Astrocyte of the cerebellum (primary cell): ENCODE measurements around the gene PISD.

Experiments
- DNase-seq: peaks from one replicate; pipeline ENCODE4 v3.0.0-alpha.2; 2011; ENCODE audit warnings: low read depth
- H3K4me3 ChIP-seq: 2 replicates; pipeline ENCODE4 v1.5.1; 2011; ENCODE audit warnings: mild to moderate bottlenecking, low read depth, low read length, moderate library complexity
- in situ Hi-C: cut with HindIII; loops from 2 replicates; pipeline ENCODE4 v1.10.0; 2017; ENCODE audit warnings: low sequenced_read_pairs
- TF ChIP-seq, protein P1 (sequence below): IDR thresholded peaks from 2 replicates; pipeline ENCODE4 v1.5.1; 2012; ENCODE audit warnings: low read length, low read depth, moderate library complexity, mild to moderate bottlenecking; ENCODE audit errors: missing control alignments

The PISD gene

DNA sequence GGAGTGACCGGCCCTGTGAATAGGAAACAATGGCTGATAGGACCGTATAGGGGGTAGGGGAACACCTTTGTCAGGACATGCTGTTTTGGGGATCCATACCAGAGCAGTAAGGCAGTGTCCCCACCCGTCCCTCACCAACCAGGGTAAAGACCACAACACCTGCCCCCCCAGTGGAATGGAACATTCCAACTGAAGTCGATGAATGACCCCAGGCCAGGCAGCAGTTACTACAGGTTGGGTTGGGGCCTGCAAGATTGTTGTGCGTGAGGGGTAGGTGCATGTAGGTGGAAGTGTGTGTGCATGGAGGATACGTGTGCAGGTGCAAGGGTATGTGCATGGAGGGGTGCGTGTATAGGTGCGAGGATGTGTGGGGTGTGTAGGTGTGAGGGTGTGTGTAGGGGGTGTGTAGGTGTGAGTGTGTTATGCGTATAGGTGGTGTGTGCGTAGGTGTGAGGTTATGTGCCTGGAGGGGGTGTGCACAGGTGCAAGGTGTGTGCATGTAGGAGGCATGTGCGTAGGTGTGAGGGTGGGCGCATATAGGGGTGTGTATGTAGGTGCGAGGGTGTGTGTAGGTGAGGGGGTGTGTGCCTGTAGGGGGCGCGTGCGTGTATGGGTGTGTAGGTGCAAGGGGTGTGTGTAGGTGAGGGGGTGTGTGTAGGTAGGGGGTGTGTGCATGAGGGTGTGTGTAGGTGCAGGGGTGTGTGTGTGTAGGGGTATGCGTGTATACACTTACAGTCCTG lies 32.9 kb downstream of the PISD start:
- no peak for DNase-seq
- in situ Hi-C loops, result no loop called here
- TF ChIP-seq, protein P1, sequence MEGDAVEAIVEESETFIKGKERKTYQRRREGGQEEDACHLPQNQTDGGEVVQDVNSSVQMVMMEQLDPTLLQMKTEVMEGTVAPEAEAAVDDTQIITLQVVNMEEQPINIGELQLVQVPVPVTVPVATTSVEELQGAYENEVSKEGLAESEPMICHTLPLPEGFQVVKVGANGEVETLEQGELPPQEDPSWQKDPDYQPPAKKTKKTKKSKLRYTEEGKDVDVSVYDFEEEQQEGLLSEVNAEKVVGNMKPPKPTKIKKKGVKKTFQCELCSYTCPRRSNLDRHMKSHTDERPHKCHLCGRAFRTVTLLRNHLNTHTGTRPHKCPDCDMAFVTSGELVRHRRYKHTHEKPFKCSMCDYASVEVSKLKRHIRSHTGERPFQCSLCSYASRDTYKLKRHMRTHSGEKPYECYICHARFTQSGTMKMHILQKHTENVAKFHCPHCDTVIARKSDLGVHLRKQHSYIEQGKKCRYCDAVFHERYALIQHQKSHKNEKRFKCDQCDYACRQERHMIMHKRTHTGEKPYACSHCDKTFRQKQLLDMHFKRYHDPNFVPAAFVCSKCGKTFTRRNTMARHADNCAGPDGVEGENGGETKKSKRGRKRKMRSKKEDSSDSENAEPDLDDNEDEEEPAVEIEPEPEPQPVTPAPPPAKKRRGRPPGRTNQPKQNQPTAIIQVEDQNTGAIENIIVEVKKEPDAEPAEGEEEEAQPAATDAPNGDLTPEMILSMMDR, result no peak
- H3K4me3 ChIP-seq, result no peak overlapping the region

DNA sequence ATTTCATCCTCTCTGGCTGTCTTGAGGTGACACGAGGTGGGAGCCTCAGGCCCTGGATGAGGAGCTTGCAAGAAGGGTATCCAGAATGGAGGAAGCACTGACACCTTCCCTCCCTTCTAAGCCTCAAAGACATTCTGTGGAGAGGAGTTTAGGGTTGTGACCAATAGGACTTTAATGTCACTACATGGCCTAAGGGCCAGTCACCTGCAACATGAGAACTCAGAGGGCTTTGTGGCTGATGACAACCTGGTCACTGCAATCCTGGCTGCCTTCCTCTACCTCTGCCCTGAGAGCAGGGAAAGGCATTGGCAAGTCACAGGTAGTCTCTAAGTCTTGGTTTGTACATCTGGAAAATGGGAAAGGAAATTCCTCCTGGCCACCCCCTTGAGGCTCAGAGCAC lies 33.7 kb downstream of the PISD start:
- H3K4me3 ChIP-seq, result no peak overlapping the region
- no peak for DNase-seq

DNA sequence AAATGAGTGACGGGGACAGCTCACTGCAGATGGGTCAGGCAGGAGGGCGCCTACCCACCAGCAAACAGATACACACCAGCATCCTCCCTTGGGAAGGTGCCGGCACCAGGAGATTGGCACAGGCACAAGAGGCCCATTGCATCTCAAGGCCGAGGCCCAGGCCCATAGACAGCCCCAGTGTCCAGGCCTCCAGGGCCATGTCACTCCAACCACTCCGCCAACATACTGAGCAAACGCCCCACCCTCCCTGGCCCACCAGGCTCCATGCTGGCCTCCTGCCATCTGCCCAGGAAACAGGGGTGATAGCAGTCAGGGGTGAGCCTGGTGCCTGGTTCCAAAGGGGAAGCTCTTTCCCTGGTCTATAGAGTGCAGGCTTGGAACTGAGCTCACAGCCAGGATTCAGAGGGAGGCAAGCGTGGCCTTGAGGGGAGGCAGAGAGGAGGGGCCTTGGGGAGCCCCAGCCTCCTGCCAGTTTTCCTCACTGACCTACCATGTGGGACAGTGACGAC lies 34.7 kb downstream of the PISD start:
- no peak for DNase-seq
- TF ChIP-seq, protein P1, result no peak
- in situ Hi-C loops, result no loop called here
- H3K4me3 ChIP-seq, result no peak overlapping the region

More for the DNA sequence above, 33.7 kb downstream of the PISD start:
- TF ChIP-seq, protein P1, result no peak
- in situ Hi-C loops, result no loop called here

DNA sequence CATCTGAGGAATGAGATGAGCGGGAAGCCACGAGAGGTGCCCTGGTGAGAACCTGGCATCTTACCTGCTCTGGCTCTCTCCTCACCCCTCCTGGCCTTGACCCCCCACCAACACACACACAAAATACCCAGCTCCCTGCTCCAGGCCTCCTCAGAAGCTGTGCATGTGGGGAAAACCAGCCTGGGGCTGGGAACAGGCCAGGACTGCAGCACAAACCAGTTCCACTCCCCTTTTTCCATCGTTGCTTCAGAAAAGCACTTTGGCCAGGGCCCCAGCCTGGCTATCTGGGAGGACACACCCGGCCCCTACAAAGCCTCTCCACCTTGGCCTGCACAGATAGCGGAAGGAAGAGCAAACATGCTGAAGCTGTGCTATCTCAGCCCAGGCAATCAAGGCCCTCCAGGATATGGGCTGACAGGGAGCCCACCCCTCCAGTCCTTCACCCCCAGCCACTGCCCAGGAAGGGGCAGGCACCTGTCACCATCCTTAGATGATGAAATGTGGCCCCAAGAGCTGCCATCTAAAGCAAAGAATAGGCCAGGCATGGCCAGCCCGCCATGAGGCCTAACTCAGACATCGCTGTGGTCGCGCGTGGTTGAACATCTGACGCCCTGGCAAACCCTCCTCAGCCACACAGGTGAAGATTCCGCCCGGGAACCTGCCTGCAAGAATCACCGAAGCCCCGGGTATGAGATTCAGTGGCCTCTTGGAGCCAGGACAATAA lies 35.4 kb downstream of the PISD start:
- DNase-seq, result no peak
- TF ChIP-seq, protein P1, result no peak
- no peak overlapping the region for H3K4me3 ChIP-seq
- in situ Hi-C loops, result no loop called here

DNA sequence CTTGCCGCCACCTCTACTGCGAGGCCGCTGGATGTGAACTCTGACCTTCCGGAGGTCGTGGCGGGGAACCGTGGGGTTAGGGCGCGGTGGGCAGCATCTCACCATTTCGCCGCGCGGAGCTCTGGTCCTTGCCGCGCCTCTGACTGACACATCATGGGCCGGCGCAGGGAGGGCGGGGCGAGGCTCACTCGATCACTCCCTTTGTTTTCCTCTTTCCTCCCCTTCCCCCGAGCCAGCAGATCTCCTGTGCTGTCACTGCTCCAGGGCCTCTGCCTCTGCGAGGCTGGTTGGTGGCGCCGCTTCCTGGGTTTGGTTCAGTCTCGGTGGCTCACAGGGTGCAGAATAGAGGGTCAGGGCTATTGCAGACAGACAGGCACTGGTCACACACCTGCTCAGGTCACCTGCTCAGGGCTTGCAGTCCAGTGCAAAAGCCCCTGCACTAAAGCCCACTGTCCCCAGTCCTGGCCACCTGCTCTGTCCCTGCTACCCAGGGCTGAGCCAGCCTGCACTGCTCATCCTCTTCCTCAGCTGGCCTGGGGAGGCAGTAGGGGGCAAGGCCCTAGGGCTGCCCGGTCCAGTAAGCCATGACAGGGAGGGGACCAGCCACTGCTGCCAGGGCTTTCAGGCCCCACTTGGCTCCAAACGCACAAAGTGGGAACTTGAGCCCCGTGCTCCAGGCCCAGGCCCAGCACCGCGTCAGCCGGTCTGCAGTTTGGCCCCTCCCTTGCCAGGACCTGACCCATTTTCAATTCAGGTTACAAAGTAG lies 36.2 kb downstream of the PISD start:
- in situ Hi-C loops, result no loop called here
- TF ChIP-seq, protein P1, result no peak
- H3K4me3 ChIP-seq, result peak overlapping the region; percentile 15
- DNase-seq, result no peak

DNA sequence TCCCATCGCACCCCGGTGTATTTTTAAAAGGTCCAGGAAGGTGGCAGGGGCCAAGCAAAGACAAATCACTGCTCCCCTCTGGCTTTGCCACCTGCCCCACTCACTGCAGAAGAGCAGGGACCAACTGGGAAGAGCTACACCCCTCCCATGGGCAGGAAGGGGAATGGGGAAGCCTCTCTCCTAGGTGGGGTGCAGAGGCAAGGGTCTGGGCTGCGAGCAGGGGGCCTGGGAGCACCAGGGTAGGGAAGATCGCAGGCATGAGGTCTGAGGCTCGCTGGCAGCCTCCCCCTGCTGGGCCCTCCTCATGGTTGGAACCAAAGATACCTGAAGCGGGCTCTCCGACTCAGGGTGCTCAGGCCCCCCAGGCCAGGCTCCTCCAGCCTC lies 36.8 kb downstream of the PISD start:
- no peak for DNase-seq
- in situ Hi-C loops, result no loop called here
- TF ChIP-seq, protein P1, result no peak
- peak overlapping the region; percentile 15 for H3K4me3 ChIP-seq
